MCF 10A (cell line): Measurements from ENCODE around the gene ZMIZ1. TPM values are rescaled to one million over a fixed set of nuclear protein-coding genes. Genes with fewer than 3 reads are reported as not detected.

Source experiments
- BruUV-seq: library from RNA; stranded (reverse); fragments of 400-500 nt; replicated peaks from 2 replicates; lab custom pipeline; 2021; lab: Mats Ljungman, UMichigan
- CTCF ChIA-PET: fragments of 300-600 bp; sonication (Branson Sonifier 250); formaldehyde crosslinking; extraction: SDS; loops from one replicate; lab custom pipeline; 2021; ENCODE audit warnings: antibody characterized with exemption, inconsistent platforms; lab: Yijun Ruan, JAX
- POLR2A ChIA-PET: fragments of 300-600, 350-650 bp; sonication (Branson Sonifier 250); formaldehyde crosslinking; extraction: SDS; loops from one replicate; lab custom pipeline; 2020; ENCODE audit warnings: antibody characterized with exemption, inconsistent platforms; lab: Yijun Ruan, JAX
- DNase-seq: peaks from one replicate; pipeline ENCODE4 v3.0.0-alpha.2; 2018; ENCODE audit not compliant: unreplicated experiment
- H3K27ac Mint-ChIP-seq: one replicate; pipeline ENCODE4 v1.8.0; 2022; ENCODE audit warnings: mild to moderate bottlenecking, low read depth, mixed read lengths; ENCODE audit not compliant: unreplicated experiment
- H3K27me3 Mint-ChIP-seq: one replicate; pipeline ENCODE4 v1.8.0; 2022; ENCODE audit warnings: mixed read lengths; ENCODE audit not compliant: insufficient read depth, unreplicated experiment
- H3K36me3 Mint-ChIP-seq: one replicate; pipeline ENCODE4 v1.8.0; 2022; ENCODE audit warnings: mild to moderate bottlenecking, moderate library complexity, mixed read lengths; ENCODE audit not compliant: insufficient read depth, unreplicated experiment
- H3K4me1 Mint-ChIP-seq: one replicate; pipeline ENCODE4 v1.8.0; 2022; ENCODE audit warnings: mixed read lengths; ENCODE audit not compliant: insufficient read depth, unreplicated experiment
- H3K4me3 Mint-ChIP-seq: one replicate; pipeline ENCODE4 v1.8.0; 2022; ENCODE audit warnings: mild to moderate bottlenecking, moderate library complexity, mixed read lengths; ENCODE audit not compliant: unreplicated experiment
- H3K9me3 Mint-ChIP-seq: one replicate; pipeline ENCODE4 v1.8.0; 2022; ENCODE audit warnings: mixed read lengths; ENCODE audit not compliant: unreplicated experiment
- intact Hi-C: fragments of 100-400 bp; cut with micrococcal nuclease; formaldehyde crosslinking; loops from 2 replicates; pipeline ENCODE4 v1.14.1; 2022
- total RNA-seq: library from RNA; stranded (reverse); gene quantifications from 2 replicates; pipeline ENCODE4 v1.2.3, GENCODE V29; 2022
- TF ChIP-seq, protein P1 (sequence below): fragments of 200-600 bp; IDR thresholded peaks from one replicate; pipeline ENCODE4 v1.8.0; 2022; ENCODE audit warnings: antibody characterized with exemption, mild to moderate bottlenecking; ENCODE audit not compliant: unreplicated experiment

ZMIZ1 gene
- total RNA-seq, 1 experiment from 2014 or later, result 15.5 TPM

GRCh38 chr10:79350407-79351154 is 281.8 kb downstream of the ZMIZ1 start:
- no peak for DNase-seq
- intact Hi-C loops, result no loop called here
- Mint-ChIP-seq H3K27me3 (no peaks in the 10 kb centered on the region), H3K4me1 (peaks cover 5% of the 10 kb centered on the region), H3K27ac (peak overlapping the region; percentile 95), H3K4me3 (no peak overlapping the region), H3K36me3 (peaks cover 60% of the 10 kb centered on the region), H3K9me3 (no peaks in the 10 kb centered on the region)
- TF ChIP-seq, protein P1, sequence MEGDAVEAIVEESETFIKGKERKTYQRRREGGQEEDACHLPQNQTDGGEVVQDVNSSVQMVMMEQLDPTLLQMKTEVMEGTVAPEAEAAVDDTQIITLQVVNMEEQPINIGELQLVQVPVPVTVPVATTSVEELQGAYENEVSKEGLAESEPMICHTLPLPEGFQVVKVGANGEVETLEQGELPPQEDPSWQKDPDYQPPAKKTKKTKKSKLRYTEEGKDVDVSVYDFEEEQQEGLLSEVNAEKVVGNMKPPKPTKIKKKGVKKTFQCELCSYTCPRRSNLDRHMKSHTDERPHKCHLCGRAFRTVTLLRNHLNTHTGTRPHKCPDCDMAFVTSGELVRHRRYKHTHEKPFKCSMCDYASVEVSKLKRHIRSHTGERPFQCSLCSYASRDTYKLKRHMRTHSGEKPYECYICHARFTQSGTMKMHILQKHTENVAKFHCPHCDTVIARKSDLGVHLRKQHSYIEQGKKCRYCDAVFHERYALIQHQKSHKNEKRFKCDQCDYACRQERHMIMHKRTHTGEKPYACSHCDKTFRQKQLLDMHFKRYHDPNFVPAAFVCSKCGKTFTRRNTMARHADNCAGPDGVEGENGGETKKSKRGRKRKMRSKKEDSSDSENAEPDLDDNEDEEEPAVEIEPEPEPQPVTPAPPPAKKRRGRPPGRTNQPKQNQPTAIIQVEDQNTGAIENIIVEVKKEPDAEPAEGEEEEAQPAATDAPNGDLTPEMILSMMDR, result no peak
- no TSS peak for BruUV-seq
- ChIA-PET CTCF (no interaction called here), POLR2A (no interaction called here)

- POLR2A ChIA-PET, result no interaction called here
- Mint-ChIP-seq H3K27me3 (no peaks in the 10 kb centered on the region), H3K4me3 (no peak overlapping the region), H3K9me3 (no peaks in the 10 kb centered on the region), H3K4me1 (peaks cover 5% of the 10 kb centered on the region), H3K27ac (no peak overlapping the region), H3K36me3 (peaks cover 60% of the 10 kb centered on the region)
- CTCF ChIA-PET, result no interaction called here
- DNase-seq, result no peak
- TF ChIP-seq, protein P1, result no peak
- BruUV-seq, result no TSS peak
- intact Hi-C loops, result no loop called here
Observed at GRCh38 chr10:79351332-79351731, 282.6 kb downstream of the ZMIZ1 start.

GRCh38 chr10:79352035-79352877 is 283.5 kb downstream of the ZMIZ1 start:
- Mint-ChIP-seq H3K27ac (no peak overlapping the region), H3K4me1 (peaks cover 5% of the 10 kb centered on the region), H3K9me3 (no peaks in the 10 kb centered on the region), H3K36me3 (peaks cover 67% of the 10 kb centered on the region), H3K27me3 (no peaks in the 10 kb centered on the region), H3K4me3 (no peak overlapping the region)
- intact Hi-C loops, result no loop called here
- TF ChIP-seq, protein P1, result no peak
- no TSS peak for BruUV-seq
- CTCF ChIA-PET, result no interaction called here
- no peak for DNase-seq
- POLR2A ChIA-PET, result interaction anchor here (0.7 kb wide), 1 partner anchor 1933 kb away, joined by 3 read pairs; no protein-coding TSS in a partner anchor

GRCh38 chr10:79353000-79353406 is 284.2 kb downstream of the ZMIZ1 start:
- CTCF ChIA-PET, result no interaction called here
- Mint-ChIP-seq H3K36me3 (peaks cover 70% of the 10 kb centered on the region), H3K9me3 (no peaks in the 10 kb centered on the region)

More at GRCh38 chr10:79353000-79353406, 284.2 kb downstream of the ZMIZ1 start:
- peaks cover 5% of the 10 kb centered on the region for H3K4me1 Mint-ChIP-seq
- H3K27me3 Mint-ChIP-seq, result no peaks in the 10 kb centered on the region
- no peak overlapping the region for H3K4me3 Mint-ChIP-seq
- TF ChIP-seq, protein P1, result no peak
- DNase-seq, result no peak
- no peak overlapping the region for H3K27ac Mint-ChIP-seq
- intact Hi-C loops, result no loop called here
- no TSS peak for BruUV-seq
- POLR2A ChIA-PET, result no interaction called here
